Activated T-cell treated with anti-CD3 and anti-CD28 coated beads, Interleukin-2, amount 50 U/mL, for 24 hours (primary cell): ENCODE results near the gene COL16A1.

Experiments used
- DNase-seq: peaks from one replicate; pipeline ENCODE4 v3.0.0-alpha.2; 2020
- H3K27ac Mint-ChIP-seq: 2 replicates; pipeline ENCODE4 v1.8.0; 2020; ENCODE audit warnings: mild to moderate bottlenecking, mixed read lengths
- H3K27me3 Mint-ChIP-seq: 2 replicates; pipeline ENCODE4 v1.8.0; 2020; ENCODE audit warnings: mixed read lengths
- H3K36me3 Mint-ChIP-seq: 2 replicates; pipeline ENCODE4 v1.8.0; 2020; ENCODE audit warnings: low read depth, mixed read lengths
- H3K4me1 Mint-ChIP-seq: 2 replicates; pipeline ENCODE4 v1.8.0; 2020; ENCODE audit warnings: low read depth, mixed read lengths
- H3K4me3 Mint-ChIP-seq: 2 replicates; pipeline ENCODE4 v1.8.0; 2020; ENCODE audit warnings: mild to moderate bottlenecking, moderate library complexity, mixed read lengths
- H3K9me3 Mint-ChIP-seq: 2 replicates; pipeline ENCODE4 v1.8.0; 2020; ENCODE audit warnings: mixed read lengths

COL16A1 gene

GRCh38 chr1:31691446-31691845 is 12.4 kb downstream of the COL16A1 start:
- Mint-ChIP-seq H3K9me3 (no peaks in the 10 kb centered on the region), H3K27ac (no peak overlapping the region), H3K36me3 (no peaks in the 10 kb centered on the region), H3K4me3 (no peak overlapping the region), H3K4me1 (no peaks in the 10 kb centered on the region), H3K27me3 (peaks cover 3% of the 10 kb centered on the region)
- no peak for DNase-seq

GRCh38 chr1:31690921-31691320 is 12.9 kb downstream of the COL16A1 start:
- H3K27me3 Mint-ChIP-seq: peaks cover 6% of the 10 kb centered on the region
- no peak for DNase-seq
- no peaks in the 10 kb centered on the region for H3K4me1 Mint-ChIP-seq
- H3K36me3 Mint-ChIP-seq: no peaks in the 10 kb centered on the region
- H3K4me3 Mint-ChIP-seq: no peak overlapping the region
- no peaks in the 10 kb centered on the region for H3K9me3 Mint-ChIP-seq
- no peak overlapping the region for H3K27ac Mint-ChIP-seq

GRCh38 chr1:31689854-31690253 is 14.0 kb downstream of the COL16A1 start:
- Mint-ChIP-seq H3K4me1 (no peaks in the 10 kb centered on the region), H3K9me3 (no peaks in the 10 kb centered on the region), H3K27ac (no peak overlapping the region), H3K27me3 (peaks cover 14% of the 10 kb centered on the region), H3K36me3 (no peaks in the 10 kb centered on the region), H3K4me3 (no peak overlapping the region)
- DNase-seq: no peak

- H3K27me3 Mint-ChIP-seq: peaks cover 17% of the 10 kb centered on the region
- H3K4me3 Mint-ChIP-seq: no peak overlapping the region
- no peaks in the 10 kb centered on the region for H3K36me3 Mint-ChIP-seq
- DNase-seq: no peak
- no peaks in the 10 kb centered on the region for H3K9me3 Mint-ChIP-seq
- H3K4me1 Mint-ChIP-seq: no peaks in the 10 kb centered on the region
- no peak overlapping the region for H3K27ac Mint-ChIP-seq
Observed at GRCh38 chr1:31689379-31689778, 14.4 kb downstream of the COL16A1 start.

- H3K27ac Mint-ChIP-seq: no peak overlapping the region
- H3K4me1 Mint-ChIP-seq: no peaks in the 10 kb centered on the region
- H3K36me3 Mint-ChIP-seq: no peaks in the 10 kb centered on the region
- no peak overlapping the region for H3K4me3 Mint-ChIP-seq
- H3K27me3 Mint-ChIP-seq: peaks cover 17% of the 10 kb centered on the region
- H3K9me3 Mint-ChIP-seq: no peaks in the 10 kb centered on the region
- no peak for DNase-seq
Observed at GRCh38 chr1:31688233-31688918, 15.4 kb downstream of the COL16A1 start.

- Mint-ChIP-seq H3K4me1 (no peaks in the 10 kb centered on the region), H3K27ac (no peak overlapping the region), H3K36me3 (no peaks in the 10 kb centered on the region), H3K4me3 (no peak overlapping the region), H3K9me3 (no peaks in the 10 kb centered on the region), H3K27me3 (peaks cover 17% of the 10 kb centered on the region)
- no peak for DNase-seq
Observed at GRCh38 chr1:31687601-31688000, 16.2 kb downstream of the COL16A1 start.

- DNase-seq: no peak
- Mint-ChIP-seq H3K4me1 (no peaks in the 10 kb centered on the region), H3K4me3 (no peak overlapping the region), H3K27me3 (peaks cover 17% of the 10 kb centered on the region), H3K36me3 (no peaks in the 10 kb centered on the region), H3K9me3 (no peaks in the 10 kb centered on the region), H3K27ac (no peak overlapping the region)
Observed at GRCh38 chr1:31685795-31686194, 18.0 kb downstream of the COL16A1 start.

- H3K27ac Mint-ChIP-seq: no peak overlapping the region
- H3K9me3 Mint-ChIP-seq: no peaks in the 10 kb centered on the region
- no peaks in the 10 kb centered on the region for H3K4me1 Mint-ChIP-seq
- no peak overlapping the region for H3K4me3 Mint-ChIP-seq
- DNase-seq: no peak
- H3K27me3 Mint-ChIP-seq: peaks cover 17% of the 10 kb centered on the region
- H3K36me3 Mint-ChIP-seq: no peaks in the 10 kb centered on the region
Observed at GRCh38 chr1:31683997-31684396, 19.8 kb downstream of the COL16A1 start.

GRCh38 chr1:31681415-31681814 is 22.4 kb downstream of the COL16A1 start:
- Mint-ChIP-seq H3K27ac (no peak overlapping the region), H3K27me3 (peaks cover 14% of the 10 kb centered on the region), H3K9me3 (no peaks in the 10 kb centered on the region), H3K4me3 (no peak overlapping the region), H3K36me3 (no peaks in the 10 kb centered on the region), H3K4me1 (no peaks in the 10 kb centered on the region)
- no peak for DNase-seq

GRCh38 chr1:31679676-31680230 is 24.1 kb downstream of the COL16A1 start:
- Mint-ChIP-seq H3K4me1 (no peaks in the 10 kb centered on the region), H3K36me3 (no peaks in the 10 kb centered on the region), H3K27ac (no peak overlapping the region), H3K4me3 (no peak overlapping the region), H3K27me3 (peaks cover 2% of the 10 kb centered on the region), H3K9me3 (no peaks in the 10 kb centered on the region)
- DNase-seq: no peak

- H3K36me3 Mint-ChIP-seq: no peaks in the 10 kb centered on the region
- no peak for DNase-seq
- no peaks in the 10 kb centered on the region for H3K9me3 Mint-ChIP-seq
- H3K27ac Mint-ChIP-seq: no peak overlapping the region
- no peak overlapping the region for H3K4me3 Mint-ChIP-seq
- no peaks in the 10 kb centered on the region for H3K27me3 Mint-ChIP-seq
- no peaks in the 10 kb centered on the region for H3K4me1 Mint-ChIP-seq
Observed at GRCh38 chr1:31679091-31679490, 24.7 kb downstream of the COL16A1 start.

- no peak for DNase-seq
- no peaks in the 10 kb centered on the region for H3K27me3 Mint-ChIP-seq
- H3K36me3 Mint-ChIP-seq: no peaks in the 10 kb centered on the region
- H3K27ac Mint-ChIP-seq: no peak overlapping the region
- H3K9me3 Mint-ChIP-seq: no peaks in the 10 kb centered on the region
- no peaks in the 10 kb centered on the region for H3K4me1 Mint-ChIP-seq
- no peak overlapping the region for H3K4me3 Mint-ChIP-seq
Observed at GRCh38 chr1:31678681-31679080, 25.1 kb downstream of the COL16A1 start.

- H3K4me3 Mint-ChIP-seq: no peak overlapping the region
- H3K36me3 Mint-ChIP-seq: no peaks in the 10 kb centered on the region
- no peaks in the 10 kb centered on the region for H3K9me3 Mint-ChIP-seq
- H3K4me1 Mint-ChIP-seq: no peaks in the 10 kb centered on the region
- no peak for DNase-seq
- H3K27ac Mint-ChIP-seq: no peak overlapping the region
- H3K27me3 Mint-ChIP-seq: no peaks in the 10 kb centered on the region
Observed at GRCh38 chr1:31677949-31678348, 25.9 kb downstream of the COL16A1 start.

GRCh38 chr1:31677401-31677800 is 26.4 kb downstream of the COL16A1 start:
- Mint-ChIP-seq H3K27me3 (no peaks in the 10 kb centered on the region), H3K4me3 (no peak overlapping the region), H3K27ac (no peak overlapping the region), H3K9me3 (no peaks in the 10 kb centered on the region), H3K36me3 (no peaks in the 10 kb centered on the region), H3K4me1 (no peaks in the 10 kb centered on the region)
- no peak for DNase-seq

- H3K4me3 Mint-ChIP-seq: no peak overlapping the region
- H3K36me3 Mint-ChIP-seq: no peaks in the 10 kb centered on the region
- H3K27ac Mint-ChIP-seq: no peak overlapping the region
- no peaks in the 10 kb centered on the region for H3K9me3 Mint-ChIP-seq
- H3K27me3 Mint-ChIP-seq: peaks cover 5% of the 10 kb centered on the region
- no peak for DNase-seq
- no peaks in the 10 kb centered on the region for H3K4me1 Mint-ChIP-seq
Observed at GRCh38 chr1:31675756-31676155, 28.1 kb downstream of the COL16A1 start.

GRCh38 chr1:31675161-31675560 is 28.7 kb downstream of the COL16A1 start:
- Mint-ChIP-seq H3K27ac (no peak overlapping the region), H3K4me1 (peaks cover 3% of the 10 kb centered on the region), H3K27me3 (peaks cover 11% of the 10 kb centered on the region), H3K9me3 (no peaks in the 10 kb centered on the region), H3K36me3 (no peaks in the 10 kb centered on the region), H3K4me3 (no peak overlapping the region)
- no peak for DNase-seq
